B cell (primary cell): ENCODE data around the gene ETV3.

Experiments
- CTCF ChIP-seq: fragments of 200-600 bp; IDR thresholded peaks from one replicate; pipeline ENCODE4 v1.8.0; 2022; ENCODE audit warnings: antibody characterized with exemption, mild to moderate bottlenecking
- EZH2 ChIP-seq: IDR thresholded peaks from 2 replicates; pipeline ENCODE4 v1.6.1; 2012; ENCODE audit warnings: borderline replicate concordance, low read depth, mild to moderate bottlenecking, moderate library complexity, low read length; ENCODE audit not compliant: insufficient read depth, poor library complexity, severe bottlenecking

GRCh38 chr1:157124855-157125254 lies 13.3 kb downstream of the ETV3 start:
- no peak for TF ChIP-seq CTCF
- TF ChIP-seq EZH2 = no peak
